HG03025 (cell line): ENCODE measurements around the gene RIN3.
"Not testable (repeated sequence)": the region's sequence is repeated elsewhere in the genome, so short reads cannot be mapped to it uniquely, and the experiment has no call there.

Experiments
- ATAC-seq: cut with Tn5 transposase; IDR thresholded peaks from one replicate; pipeline ENCODE4 v1.9.1; 2021; ENCODE audit warnings: mild to moderate bottlenecking, moderate library complexity; ENCODE audit not compliant: unreplicated experiment, low FRiP score

Gene RIN3

DNA sequence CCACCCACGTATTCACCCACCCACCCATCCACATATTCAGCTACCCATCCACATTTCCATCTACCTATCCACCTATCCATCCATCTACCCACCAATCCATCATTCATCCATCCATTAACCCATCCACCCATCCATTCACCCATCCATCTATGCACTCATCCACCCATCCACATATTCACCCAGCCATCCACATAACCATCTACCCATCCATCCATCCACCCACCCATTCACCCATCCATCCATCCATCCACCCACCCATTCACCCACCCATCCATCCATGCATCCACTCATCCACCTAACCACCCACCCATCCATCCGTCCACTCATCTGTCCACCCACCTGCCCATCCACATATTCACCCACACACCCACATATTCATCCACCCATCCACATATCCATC lies 164.4 kb downstream of the RIN3 start:
- no peak for ATAC-seq

DNA sequence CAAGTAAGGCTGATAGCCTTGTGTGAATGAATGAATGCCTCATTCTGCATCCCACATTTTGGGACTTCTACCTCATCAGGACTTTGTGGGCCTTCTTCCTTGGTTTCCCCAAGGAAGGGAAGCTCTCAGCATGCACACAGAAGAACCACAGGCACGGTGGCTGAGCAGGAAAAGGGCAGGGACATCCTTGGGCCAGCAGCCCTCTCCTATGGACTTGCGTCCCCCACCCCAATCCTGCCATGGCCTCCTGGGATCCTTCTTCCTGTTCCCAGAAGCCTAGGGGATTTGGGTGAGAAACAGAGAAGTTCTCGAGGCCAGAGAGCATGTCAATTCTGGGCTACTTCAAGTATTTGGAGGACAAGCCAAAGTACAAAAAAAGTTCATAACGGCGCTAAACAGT lies 165.2 kb downstream of the RIN3 start:
- no peak for ATAC-seq

- no peak for ATAC-seq
Measured at GRCh38 chr14:92679246-92679645, 165.7 kb downstream of the RIN3 start.

- not testable (repeated sequence) for ATAC-seq
Measured at GRCh38 chr14:92680330-92680729, 166.7 kb downstream of the RIN3 start.

DNA sequence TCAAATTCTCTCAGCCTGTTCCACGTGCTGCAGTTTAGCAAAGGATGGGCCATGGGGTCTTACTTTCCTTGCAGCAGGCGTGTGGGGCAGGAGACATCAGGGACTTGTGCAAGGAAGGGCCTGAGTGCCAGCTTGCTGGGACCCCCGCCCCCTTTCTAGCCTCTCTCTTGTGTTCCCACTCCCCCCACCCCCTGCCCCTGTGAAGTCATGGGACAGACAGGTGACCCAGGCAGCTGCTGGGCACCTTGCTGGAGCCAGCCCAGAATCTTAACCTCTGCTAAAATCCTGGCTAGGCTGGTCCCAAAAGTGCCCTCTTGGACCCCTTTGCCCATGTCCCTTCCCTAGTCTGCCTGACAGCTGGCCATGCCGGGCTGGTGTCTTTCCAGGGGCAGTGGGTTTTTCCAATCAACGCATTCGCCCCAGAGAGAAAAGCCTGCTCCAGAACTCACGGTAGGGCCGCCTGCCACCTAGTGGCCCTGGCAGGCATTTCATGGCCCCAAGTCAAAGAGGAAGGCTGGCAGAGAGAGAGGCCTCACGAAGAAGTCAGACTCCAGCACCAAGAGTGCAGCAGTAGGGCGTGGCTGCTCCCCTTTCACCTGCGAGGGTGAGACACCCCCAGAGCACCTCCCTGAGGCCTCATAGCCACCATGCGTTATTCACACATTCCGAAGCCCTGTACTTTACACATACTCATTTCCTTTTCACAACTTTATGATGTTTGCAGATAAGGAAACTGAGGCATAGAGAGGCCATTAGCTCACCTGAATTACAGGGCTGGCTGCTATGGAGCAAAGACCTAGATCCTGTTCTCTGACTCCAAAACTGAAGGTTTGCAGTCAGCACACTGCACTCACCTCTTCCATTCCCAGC lies 167.4 kb downstream of the RIN3 start:
- no peak for ATAC-seq

DNA sequence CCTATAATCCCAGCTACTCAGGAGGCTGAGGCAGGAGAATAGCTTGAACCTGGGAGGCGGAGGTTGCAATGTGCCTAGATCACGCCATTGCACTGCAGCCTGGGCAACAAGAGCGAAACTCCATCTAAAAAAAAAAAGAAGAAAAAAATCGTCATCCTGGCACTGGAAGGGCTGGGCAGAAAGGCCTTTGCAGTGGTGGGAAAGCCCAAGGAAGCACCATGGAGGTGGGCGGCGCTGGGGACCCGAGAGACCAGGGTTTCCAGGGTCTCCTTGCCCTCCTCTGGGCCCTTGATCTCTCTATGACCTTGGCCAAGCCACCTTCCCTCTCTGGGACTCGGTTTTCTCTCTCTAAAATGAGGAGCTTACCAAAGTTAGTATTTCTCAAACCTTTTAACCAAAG lies 169.5 kb downstream of the RIN3 start:
- no peak for ATAC-seq

- ATAC-seq: no peak
Measured at GRCh38 chr14:92684801-92685560, 171.4 kb downstream of the RIN3 start.

GRCh38 chr14:92685784-92686355 lies 172.3 kb downstream of the RIN3 start:
- ATAC-seq: no peak

GRCh38 chr14:92686411-92686899 lies 172.9 kb downstream of the RIN3 start:
- no peak for ATAC-seq

- no peak for ATAC-seq
Measured at GRCh38 chr14:92686900-92687427, 173.4 kb downstream of the RIN3 start.

- no peak for ATAC-seq
Measured at GRCh38 chr14:92687681-92688433, 174.3 kb downstream of the RIN3 start.

- no peak for ATAC-seq
Measured at GRCh38 chr14:92688434-92689375, 175.1 kb downstream of the RIN3 start.

DNA sequence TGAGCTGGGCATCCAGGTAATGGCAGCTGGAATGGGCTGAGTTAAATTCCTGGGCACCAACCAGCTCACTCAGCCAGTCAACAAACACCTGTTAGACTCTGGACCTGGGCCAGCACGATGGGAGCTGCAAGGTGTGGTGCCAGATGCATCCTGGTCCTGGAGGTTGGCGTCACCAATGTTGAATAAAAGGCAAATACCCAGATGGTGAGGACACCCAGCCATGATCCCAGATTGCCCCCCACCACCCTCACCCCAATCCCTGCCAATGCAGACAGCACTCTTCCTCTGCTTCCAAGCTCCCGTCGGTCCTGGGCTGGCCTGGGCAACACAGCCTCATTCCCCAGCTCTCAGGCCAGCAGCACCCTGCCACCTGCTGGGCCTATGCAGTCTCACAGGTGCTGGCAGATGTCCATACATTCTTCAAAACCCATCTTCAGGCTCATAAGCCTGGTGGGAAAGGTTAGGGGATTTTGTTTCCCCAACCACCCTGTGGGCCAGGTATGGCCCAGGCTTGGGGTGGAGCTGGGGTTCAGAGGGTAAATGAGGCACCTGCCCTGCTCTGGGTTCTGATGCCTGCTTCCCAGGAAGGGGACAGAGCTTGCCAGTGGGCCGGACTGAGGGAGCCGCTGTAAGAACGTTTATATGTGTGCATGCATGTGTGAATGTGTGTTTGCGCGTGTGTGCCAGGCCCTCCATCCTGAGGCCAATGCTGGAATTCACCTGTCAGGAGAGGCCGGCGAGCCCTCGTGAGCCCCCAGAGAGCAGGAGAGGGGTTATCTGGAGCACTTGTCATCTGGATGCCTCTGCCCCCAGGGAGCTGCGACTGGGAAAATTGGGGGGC lies 176.8 kb downstream of the RIN3 start:
- no peak for ATAC-seq

DNA sequence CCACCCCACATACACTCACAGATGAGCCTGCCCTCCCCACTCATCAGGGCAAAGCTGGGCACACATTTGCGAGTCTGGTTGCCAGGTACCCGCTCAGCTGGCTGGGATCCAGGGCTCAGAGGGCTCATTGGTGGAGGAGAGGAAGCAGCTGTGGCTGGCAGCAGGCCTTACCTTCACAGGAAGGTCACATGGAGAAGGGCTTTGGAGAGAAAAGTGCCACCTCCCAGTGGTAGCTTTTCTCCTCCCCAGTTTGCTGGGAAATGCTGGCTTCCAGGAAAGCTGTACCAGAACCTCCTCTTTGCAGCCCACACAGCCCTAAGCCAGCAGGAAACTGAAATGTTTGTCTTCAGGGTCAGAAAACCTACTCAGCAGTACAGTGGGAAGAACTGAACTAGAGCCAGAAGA lies 179.2 kb downstream of the RIN3 start:
- ATAC-seq: no peak

DNA sequence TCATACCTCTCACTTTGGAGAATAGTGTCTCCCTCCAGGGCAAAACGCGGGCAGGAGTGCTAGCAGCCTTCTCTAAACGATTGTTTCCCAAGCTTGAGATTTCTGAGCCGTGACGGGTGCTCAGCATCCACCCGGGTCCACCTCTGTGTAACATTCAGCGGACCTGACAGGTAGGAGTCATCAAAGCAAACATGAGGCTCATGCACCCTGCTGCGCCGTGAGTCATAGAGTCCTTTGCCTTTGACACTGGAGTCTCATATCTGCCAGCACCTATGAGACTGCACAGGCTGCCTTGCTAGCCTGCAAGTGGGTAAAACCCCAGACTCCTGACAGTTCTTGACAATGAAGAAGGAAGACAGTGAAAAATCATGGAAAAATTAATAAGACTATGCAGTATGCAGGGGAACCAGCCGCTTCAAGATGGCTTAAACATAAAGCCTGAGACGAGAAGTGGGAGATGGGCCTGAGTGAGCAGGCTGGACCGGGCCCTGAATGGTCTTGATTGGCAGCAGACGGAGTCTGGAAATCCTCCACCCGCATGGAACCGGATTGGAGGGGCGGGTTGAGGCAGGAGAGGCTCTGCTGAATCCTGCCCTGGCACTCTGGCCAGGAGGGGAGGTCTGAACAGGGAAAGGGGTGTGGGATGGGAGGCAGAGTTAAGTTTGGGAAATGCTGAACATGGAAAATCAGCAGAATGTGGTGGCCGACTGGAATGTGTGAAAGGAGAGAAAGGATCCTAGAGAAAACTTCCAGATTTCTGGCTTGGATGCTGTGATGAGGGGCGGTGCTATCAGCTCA lies 180.6 kb downstream of the RIN3 start:
- no peak for ATAC-seq

GRCh38 chr14:92694807-92695206 lies 181.2 kb downstream of the RIN3 start:
- no peak for ATAC-seq

GRCh38 chr14:92695562-92695961 lies 182.0 kb downstream of the RIN3 start:
- no peak for ATAC-seq

DNA sequence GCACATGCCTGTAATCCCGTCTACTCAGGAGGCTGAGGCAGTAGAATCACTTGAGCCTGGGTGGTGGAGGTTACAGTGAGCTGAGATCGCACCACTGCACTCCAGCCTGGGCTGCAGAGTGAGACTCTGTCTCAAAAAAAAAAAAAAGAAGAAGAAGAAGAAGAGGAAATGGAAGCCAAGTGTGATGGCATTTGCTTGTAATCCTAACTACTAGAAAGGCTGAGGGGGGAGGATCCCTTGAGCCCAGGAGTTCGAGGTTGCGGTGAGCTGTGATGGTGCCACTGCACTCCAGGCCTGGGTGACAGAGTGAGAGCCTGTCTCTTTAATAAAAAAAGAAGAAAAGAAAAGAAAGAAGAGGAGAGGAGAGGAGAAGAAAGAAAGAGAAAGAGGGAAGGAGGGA lies 182.8 kb downstream of the RIN3 start:
- ATAC-seq: no peak
